Endodermal cell (in vitro differentiated cells): Measurements from ENCODE around the gene GNG5. TPM values are rescaled to one million over a fixed set of nuclear protein-coding genes. Genes with fewer than 3 reads are reported as not detected.

Experiments
- DNase-seq: peaks from one replicate; pipeline ENCODE4 v3.0.0-alpha.2; 2017
- H3K27ac ChIP-seq: 2 replicates; pipeline ENCODE4 v1.5.1; 2013; ENCODE audit warnings: mild to moderate bottlenecking, low read depth, low read length, moderate library complexity
- H3K27me3 ChIP-seq: 2 replicates; pipeline ENCODE4 v1.6.1; 2013; ENCODE audit warnings: mild to moderate bottlenecking, low read length, moderate library complexity; ENCODE audit not compliant: insufficient read depth, control insufficient read depth, poor library complexity, severe bottlenecking
- H3K36me3 ChIP-seq: 2 replicates; pipeline ENCODE4 v1.7.0; 2013; ENCODE audit warnings: mild to moderate bottlenecking, low read length, moderate library complexity; ENCODE audit not compliant: control insufficient read depth, insufficient read depth
- H3K4me1 ChIP-seq: one replicate; pipeline ENCODE4 v1.7.0; 2013; ENCODE audit warnings: low read length; ENCODE audit not compliant: control insufficient read depth, insufficient read depth
- H3K4me3 ChIP-seq: 2 replicates; pipeline ENCODE4 v1.5.1; 2013; ENCODE audit warnings: mild to moderate bottlenecking, low read length, moderate library complexity
- H3K9ac ChIP-seq: 2 replicates; pipeline ENCODE4 v1.6.1; 2013; ENCODE audit warnings: mild to moderate bottlenecking, low read length, moderate library complexity; ENCODE audit not compliant: poor library complexity, severe bottlenecking; ENCODE audit errors: extremely low read depth
- H3K9me3 ChIP-seq: 2 replicates; pipeline ENCODE4 v1.6.1; 2013; ENCODE audit warnings: mild to moderate bottlenecking, low read length, moderate library complexity; ENCODE audit not compliant: control insufficient read depth
- H3K27ac Mint-ChIP-seq: 2 replicates; pipeline ENCODE4 v1.8.0; 2020; ENCODE audit warnings: mixed read lengths
- H3K27me3 Mint-ChIP-seq: 2 replicates; pipeline ENCODE4 v1.8.0; 2021; ENCODE audit warnings: mild to moderate bottlenecking, mixed read lengths; ENCODE audit not compliant: insufficient read depth
- H3K36me3 Mint-ChIP-seq: 2 replicates; pipeline ENCODE4 v1.8.0; 2020; ENCODE audit warnings: low read depth, mixed read lengths
- H3K4me1 Mint-ChIP-seq: 2 replicates; pipeline ENCODE4 v1.8.0; 2020; ENCODE audit warnings: mixed read lengths
- H3K4me3 Mint-ChIP-seq: 2 replicates; pipeline ENCODE4 v1.8.0; 2020; ENCODE audit warnings: mild to moderate bottlenecking, moderate library complexity, mixed read lengths
- H3K9me3 Mint-ChIP-seq: 2 replicates; pipeline ENCODE4 v1.8.0; 2020; ENCODE audit warnings: mild to moderate bottlenecking, mixed read lengths
- WGBS, 2 experiments: methylation state at CpG; one replicate each; pipeline versions ENCODE4 v1.1.5 to v1.1.7; 2013; ENCODE audit warnings: missing lambda C conversion rate in 2 of 2, mixed read lengths in 1 of 2; ENCODE audit not compliant: insufficient coverage in 1 of 2, insufficient read length in 1 of 2; 5-methylcytosine and 5-hydroxymethylcytosine counted together
- total RNA-seq, 2 donors: library from RNA; stranded (reverse); fragmentation: NEBNext Ultra II Directional in 1 of 2; extraction: Animal tissue kit (Norgen Biotek cat#: 25700) in 1 of 2; gene quantifications; 2 replicates in 1 of 2; 3 replicates in 1 of 2; pipeline ENCODE4 v1.2.1, GENCODE V29; 2021
- TF ChIP-seq, protein P1 (sequence below): fragments of 200-600 bp; sonication (generic); conservative IDR thresholded peaks from 2 replicates; pipeline ENCODE4 v1.5.0; 2021; ENCODE audit warnings: antibody characterized with exemption, mild to moderate bottlenecking

The GNG5 gene
- total RNA-seq, 2 donors from 2014 or later, result 124 to 144 TPM

- Mint-ChIP-seq H3K36me3 (no peaks in the 10 kb centered on the region), H3K27me3 (peaks cover 85% of the 10 kb centered on the region), H3K27ac (no peak overlapping the region), H3K9me3 (no peaks in the 10 kb centered on the region), H3K4me3 (no peak overlapping the region), H3K4me1 (no peaks in the 10 kb centered on the region)
- no peak for DNase-seq
- H3K4me1 ChIP-seq, result no peaks in the 10 kb centered on the region
- no peak overlapping the region for H3K4me3 ChIP-seq
- no peaks in the 10 kb centered on the region for H3K9me3 ChIP-seq
- H3K36me3 ChIP-seq, result no peaks in the 10 kb centered on the region
- no peak overlapping the region for H3K27ac ChIP-seq
- TF ChIP-seq, protein P1, sequence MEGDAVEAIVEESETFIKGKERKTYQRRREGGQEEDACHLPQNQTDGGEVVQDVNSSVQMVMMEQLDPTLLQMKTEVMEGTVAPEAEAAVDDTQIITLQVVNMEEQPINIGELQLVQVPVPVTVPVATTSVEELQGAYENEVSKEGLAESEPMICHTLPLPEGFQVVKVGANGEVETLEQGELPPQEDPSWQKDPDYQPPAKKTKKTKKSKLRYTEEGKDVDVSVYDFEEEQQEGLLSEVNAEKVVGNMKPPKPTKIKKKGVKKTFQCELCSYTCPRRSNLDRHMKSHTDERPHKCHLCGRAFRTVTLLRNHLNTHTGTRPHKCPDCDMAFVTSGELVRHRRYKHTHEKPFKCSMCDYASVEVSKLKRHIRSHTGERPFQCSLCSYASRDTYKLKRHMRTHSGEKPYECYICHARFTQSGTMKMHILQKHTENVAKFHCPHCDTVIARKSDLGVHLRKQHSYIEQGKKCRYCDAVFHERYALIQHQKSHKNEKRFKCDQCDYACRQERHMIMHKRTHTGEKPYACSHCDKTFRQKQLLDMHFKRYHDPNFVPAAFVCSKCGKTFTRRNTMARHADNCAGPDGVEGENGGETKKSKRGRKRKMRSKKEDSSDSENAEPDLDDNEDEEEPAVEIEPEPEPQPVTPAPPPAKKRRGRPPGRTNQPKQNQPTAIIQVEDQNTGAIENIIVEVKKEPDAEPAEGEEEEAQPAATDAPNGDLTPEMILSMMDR, result no peak
- H3K9ac ChIP-seq, result no peak overlapping the region
- H3K27me3 ChIP-seq, result peaks cover 96% of the 10 kb centered on the region
Measured at GRCh38 chr1:84467298-84467697, 39.1 kb downstream of the GNG5 start.

GRCh38 chr1:84462118-84462517, 44.3 kb downstream of the GNG5 start:
- WGBS, 2 experiments, result 86% methylated on average over 1 of the region's 1 CpG; no CpG with 5 or more reads in 1 of the 2 experiments
- H3K36me3 ChIP-seq, result no peaks in the 10 kb centered on the region
- Mint-ChIP-seq H3K9me3 (no peaks in the 10 kb centered on the region), H3K36me3 (no peaks in the 10 kb centered on the region), H3K27me3 (peaks cover 63% of the 10 kb centered on the region), H3K4me3 (no peak overlapping the region), H3K27ac (no peak overlapping the region), H3K4me1 (no peaks in the 10 kb centered on the region)
- H3K4me1 ChIP-seq, result no peaks in the 10 kb centered on the region
- H3K9ac ChIP-seq, result no peak overlapping the region
- no peaks in the 10 kb centered on the region for H3K9me3 ChIP-seq
- no peak overlapping the region for H3K27ac ChIP-seq
- H3K4me3 ChIP-seq, result no peak overlapping the region
- H3K27me3 ChIP-seq, result peaks cover 73% of the 10 kb centered on the region
- TF ChIP-seq, protein P1, result no peak
- no peak for DNase-seq

- Histone ChIP-seq H3K4me3 (no peak overlapping the region), H3K36me3 (no peaks in the 10 kb centered on the region), H3K9me3 (no peaks in the 10 kb centered on the region), H3K9ac (no peak overlapping the region), H3K27ac (no peak overlapping the region), H3K27me3 (peaks cover 24% of the 10 kb centered on the region), H3K4me1 (no peaks in the 10 kb centered on the region)
- H3K36me3 Mint-ChIP-seq, result no peaks in the 10 kb centered on the region
- no peak overlapping the region for H3K4me3 Mint-ChIP-seq
- no peak for DNase-seq
- H3K9me3 Mint-ChIP-seq, result peaks cover 5% of the 10 kb centered on the region
- no peaks in the 10 kb centered on the region for H3K4me1 Mint-ChIP-seq
- peaks cover 32% of the 10 kb centered on the region for H3K27me3 Mint-ChIP-seq
- 61 to 100% methylated on average over 1 to 3 of the region's 3 CpGs for WGBS, 2 experiments
- no peak overlapping the region for H3K27ac Mint-ChIP-seq
- TF ChIP-seq, protein P1, result no peak
Measured at GRCh38 chr1:84452436-84452835, 53.9 kb downstream of the GNG5 start.
